A673 (cell line): ENCODE data around the gene SH3GL3. TPM values are rescaled to one million over a fixed set of nuclear protein-coding genes. Genes with fewer than 3 reads are reported as not detected.

ENCODE experiments used
- BruUV-seq: library from RNA; stranded (reverse); fragments of 400-500 nt; replicated peaks from 2 replicates; lab custom pipeline; 2021; lab: Mats Ljungman, UMichigan
- CTCF ChIA-PET: fragments of 300-600 bp; sonication (Branson Sonifier 250); formaldehyde crosslinking; loops from one replicate; lab custom pipeline; 2022; ENCODE audit warnings: antibody characterized with exemption; lab: Charles Lee
- POLR2A ChIA-PET: fragments of 300-600 bp; sonication (Branson Sonifier 250); formaldehyde crosslinking; loops from one replicate; lab custom pipeline; 2022; ENCODE audit warnings: antibody characterized with exemption; ENCODE audit not compliant: low non-redundant PET; lab: Charles Lee
- DNase-seq: peaks from one replicate; pipeline ENCODE4 v3.0.0-alpha.2; 2015; ENCODE audit warnings: low spot score
- H3K27ac ChIP-seq: fragments of 200-600 bp; sonication (generic); 2 replicates; pipeline ENCODE4 v1.5.1; 2016; ENCODE audit warnings: mixed run types, low read depth, mild to moderate bottlenecking, mixed read lengths, antibody characterized with exemption, low read length; ENCODE audit not compliant: poor library complexity, severe bottlenecking
- H3K27me3 ChIP-seq: fragments of 200-600 bp; sonication (generic); replicated peaks from 2 replicates; pipeline ENCODE4 v1.6.1; 2017; ENCODE audit warnings: mixed run types, low read depth, mild to moderate bottlenecking, mixed read lengths, antibody characterized with exemption, low read length; ENCODE audit not compliant: insufficient read depth, poor library complexity
- H3K36me3 ChIP-seq: fragments of 200-600 bp; sonication (generic); 2 replicates; pipeline ENCODE4 v1.6.1; 2016; ENCODE audit warnings: mixed run types, mild to moderate bottlenecking, mixed read lengths, antibody characterized with exemption, low read length; ENCODE audit not compliant: insufficient read depth, poor library complexity, severe bottlenecking
- H3K4me1 ChIP-seq: fragments of 200-600 bp; sonication (generic); 2 replicates; pipeline ENCODE4 v1.6.1; 2017; ENCODE audit warnings: mixed run types, mild to moderate bottlenecking, mixed read lengths, antibody characterized with exemption, low read length; ENCODE audit not compliant: insufficient read depth, poor library complexity, severe bottlenecking
- H3K4me3 ChIP-seq: fragments of 200-600 bp; sonication (generic); 2 replicates; pipeline ENCODE4 v1.5.1; 2016; ENCODE audit warnings: low read depth, mixed run types, mild to moderate bottlenecking, mixed read lengths, low read length; ENCODE audit not compliant: poor library complexity, severe bottlenecking
- H3K9me3 ChIP-seq: fragments of 200-600 bp; sonication (generic); 2 replicates; pipeline ENCODE4 v1.6.1; 2016; ENCODE audit warnings: mixed run types, low read depth, mild to moderate bottlenecking, mixed read lengths, antibody characterized with exemption, low read length; ENCODE audit not compliant: poor library complexity, severe bottlenecking
- CTCF ChIP-seq: fragments of 300-800, 200-600 bp; sonication (generic); conservative IDR thresholded peaks from 2 replicates; pipeline ENCODE4 v1.5.1; 2017; ENCODE audit warnings: low read depth, mild to moderate bottlenecking, antibody characterized with exemption, low read length, moderate library complexity, mixed read lengths
- EZH2 ChIP-seq: fragments of 200-600 bp; sonication (generic); IDR thresholded peaks from 2 replicates; pipeline ENCODE4 v1.6.1; 2017; ENCODE audit warnings: borderline replicate concordance, low read depth, mild to moderate bottlenecking, mixed read lengths, antibody characterized with exemption, low read length; ENCODE audit not compliant: poor library complexity, severe bottlenecking
- intact Hi-C: fragments of 100-400 bp; cut with micrococcal nuclease; formaldehyde crosslinking; loops from one replicate; pipeline ENCODE4 v1.10.0; 2022; ENCODE audit not compliant: unreplicated experiment
- total RNA-seq: library from RNA; stranded (reverse); gene quantifications from 2 replicates; pipeline ENCODE4 v1.2.3, GENCODE V29; 2021

SH3GL3 gene
- total RNA-seq, 1 experiment from 2014 or later = 25.6 TPM

GRCh38 chr15:83554558-83554957 is 107.4 kb downstream of the SH3GL3 start:
- no peaks in the 10 kb centered on the region for H3K9me3 ChIP-seq
- ChIA-PET POLR2A (no interaction called here), CTCF (no interaction called here)
- BruUV-seq = no TSS peak
- H3K4me3 ChIP-seq = no peak overlapping the region
- TF ChIP-seq CTCF (no peak), EZH2 (no peak)
- no peaks in the 10 kb centered on the region for H3K27me3 ChIP-seq
- DNase-seq = no peak
- no peaks in the 10 kb centered on the region for H3K36me3 ChIP-seq
- no peak overlapping the region for H3K27ac ChIP-seq
- intact Hi-C loops = no loop called here
- H3K4me1 ChIP-seq = no peaks in the 10 kb centered on the region

GRCh38 chr15:83555383-83555782 is 108.2 kb downstream of the SH3GL3 start:
- no TSS peak for BruUV-seq
- no peaks in the 10 kb centered on the region for H3K27me3 ChIP-seq
- CTCF ChIA-PET = no interaction called here

GRCh38 chr15:83556068-83556467 is 108.9 kb downstream of the SH3GL3 start:
- intact Hi-C loops = no loop called here
- POLR2A ChIA-PET = no interaction called here

More at GRCh38 chr15:83555383-83555782, 108.2 kb downstream of the SH3GL3 start:
- Histone ChIP-seq H3K36me3 (no peaks in the 10 kb centered on the region), H3K9me3 (no peaks in the 10 kb centered on the region), H3K27ac (no peak overlapping the region), H3K4me1 (no peaks in the 10 kb centered on the region), H3K4me3 (no peak overlapping the region)
- DNase-seq = no peak
- intact Hi-C loops = no loop called here
- POLR2A ChIA-PET = no interaction called here
- no peak for TF ChIP-seq EZH2
- TF ChIP-seq CTCF = no peak

More at GRCh38 chr15:83556068-83556467, 108.9 kb downstream of the SH3GL3 start:
- H3K36me3 ChIP-seq = no peaks in the 10 kb centered on the region
- no peaks in the 10 kb centered on the region for H3K9me3 ChIP-seq
- no TSS peak for BruUV-seq
- no peaks in the 10 kb centered on the region for H3K27me3 ChIP-seq
- no peak overlapping the region for H3K4me3 ChIP-seq
- H3K27ac ChIP-seq = no peak overlapping the region
- CTCF ChIA-PET = no interaction called here
- DNase-seq = no peak
- TF ChIP-seq CTCF = no peak
- TF ChIP-seq EZH2 = no peak
- H3K4me1 ChIP-seq = no peaks in the 10 kb centered on the region
